COLO668 (cell line): Measurements from ENCODE around the gene GRAMD4.
A peak's percentile ranks its signal among the peaks of the same experiment; 100 is the strongest.

Source experiments
- DNase-seq: peaks from one replicate; lab custom pipeline; 2025; ENCODE audit not compliant: unreplicated experiment; lab: John Stamatoyannopoulos, UW

GRAMD4 gene

GRCh38 chr22:46596032-46596441 lies 24.1 kb upstream of the GRAMD4 start:
- no peak for DNase-seq

GRCh38 chr22:46596819-46597218 lies 23.4 kb upstream of the GRAMD4 start:
- DNase-seq = peak; percentile 94

GRCh38 chr22:46598224-46598623 lies 22.0 kb upstream of the GRAMD4 start:
- DNase-seq = no peak

- no peak for DNase-seq
Observed at GRCh38 chr22:46598737-46599424, 21.3 kb upstream of the GRAMD4 start.

- DNase-seq = no peak
Observed at GRCh38 chr22:46600273-46600796, 19.9 kb upstream of the GRAMD4 start.

- DNase-seq = no peak
Observed at GRCh38 chr22:46602025-46602424, 18.2 kb upstream of the GRAMD4 start.

GRCh38 chr22:46604306-46604690 lies 15.9 kb upstream of the GRAMD4 start:
- peak; percentile 15 for DNase-seq

- no peak for DNase-seq
Observed at GRCh38 chr22:46605117-46605516, 15.1 kb upstream of the GRAMD4 start.

GRCh38 chr22:46606886-46607285 lies 13.3 kb upstream of the GRAMD4 start:
- no peak for DNase-seq

- DNase-seq = no peak
Observed at GRCh38 chr22:46607483-46608114, 12.6 kb upstream of the GRAMD4 start.

GRCh38 chr22:46609175-46609690 lies 11.0 kb upstream of the GRAMD4 start:
- DNase-seq = peak; percentile 46

GRCh38 chr22:46609724-46610201 lies 10.4 kb upstream of the GRAMD4 start:
- no peak for DNase-seq

- no peak for DNase-seq
Observed at GRCh38 chr22:46610356-46610755, 9.8 kb upstream of the GRAMD4 start.

GRCh38 chr22:46611189-46611588 lies 9.0 kb upstream of the GRAMD4 start:
- DNase-seq = no peak

- DNase-seq = no peak
Observed at GRCh38 chr22:46612341-46612903, 7.8 kb upstream of the GRAMD4 start.

GRCh38 chr22:46612904-46613605 lies 7.1 kb upstream of the GRAMD4 start:
- DNase-seq = no peak

- DNase-seq = no peak
Observed at GRCh38 chr22:46613606-46614021, 6.6 kb upstream of the GRAMD4 start.

- no peak for DNase-seq
Observed at GRCh38 chr22:46614025-46614931, 5.9 kb upstream of the GRAMD4 start.

GRCh38 chr22:46617207-46617985 lies 2.8 kb upstream of the GRAMD4 start:
- no peak for DNase-seq
